Ovary (tissue), 9 donors: ENCODE measurements around the gene SLITRK6. TPM values are rescaled to one million over a fixed set of nuclear protein-coding genes. Genes with fewer than 3 reads are reported as not detected.
"Not testable (repeated sequence)": the region's sequence is repeated elsewhere in the genome, so short reads cannot be mapped to it uniquely, and the experiment has no call there.

Experiments used
- DNase-seq, 5 donors: peaks; one replicate each; pipeline ENCODE4 v3.0.0-alpha.2; 2019 to 2020
- H3K27ac ChIP-seq, 2 donors: fragments of 200-600 bp; one replicate each; pipeline versions ENCODE4 v1.5.1 to v1.8.0; 2019 to 2022
- H3K27me3 ChIP-seq: fragments of 200-600 bp; one replicate; pipeline ENCODE4 v1.8.0; 2022
- H3K36me3 ChIP-seq: fragments of 200-600 bp; sonication (generic); one replicate; pipeline ENCODE4 v1.5.1; 2019
- H3K4me1 ChIP-seq: one replicate; pipeline ENCODE4 v1.8.1; 2013; ENCODE audit warnings: mild to moderate bottlenecking, moderate library complexity; ENCODE audit not compliant: insufficient read depth
- H3K4me3 ChIP-seq: fragments of 200-600 bp; sonication (generic); one replicate; pipeline ENCODE4 v1.5.1; 2017
- H3K9me3 ChIP-seq, 2 donors: fragments of 200-600 bp in 1 of 2; sonication (generic) in 1 of 2; one replicate each; pipeline versions ENCODE4 v1.5.1 to v1.8.1; 2013 to 2019; ENCODE audit warnings: mild to moderate bottlenecking in 1 of 2, moderate library complexity in 1 of 2
- CTCF ChIP-seq, 3 donors: fragments of 450-650 bp in 2 of 3; fragments of 200-600 bp in 1 of 3; IDR thresholded peaks; one replicate each; pipeline versions ENCODE4 v1.5.1 to v1.8.0; 2016 to 2022; ENCODE audit warnings: antibody characterized with exemption in 3 of 3, mild to moderate bottlenecking in 1 of 3
- EP300 ChIP-seq: sonication (generic); formaldehyde crosslinking; IDR thresholded peaks from one replicate; pipeline ENCODE4 v1.6.1; 2017; ENCODE audit warnings: antibody characterized with exemption
- POLR2A ChIP-seq: fragments of 450-650 bp; IDR thresholded peaks from one replicate; pipeline ENCODE4 v1.6.1; 2017; ENCODE audit warnings: antibody characterized with exemption, mild to moderate bottlenecking, moderate library complexity
- WGBS, 3 donors: extraction: QIAGEN DNeasy Blood & Tissue Kit in 1 of 3; methylation state at CpG; one replicate each; pipeline versions ENCODE4 v1.1.5 to v1.1.7; 2013 to 2017; 5-methylcytosine and 5-hydroxymethylcytosine counted together
- intact Hi-C, 4 donors: fragments of 100-400 bp; cut with DNase I; formaldehyde crosslinking; loops; one replicate each; pipeline versions ENCODE4 v1.11.0 to v1.15.1; 2022 to 2023
- polyA plus RNA-seq, 2 donors: library from polyadenylated mRNA; stranded (reverse); fragments of 200-250 nt in 1 of 2; fragments of 350-450 nt in 1 of 2; fragmentation: Illumina TruSeq in 1 of 2; extraction: RNeasy Lipid Tissue Mini Kit (QIAGEN cat#74804) in 1 of 2; gene quantifications; one replicate each; pipeline ENCODE4 v1.2.3, GENCODE V29; 2013 to 2014
- total RNA-seq, 7 donors: library from RNA; depleted of rRNA in 2 of 7; stranded (reverse); fragments of >200 nt in 2 of 7; fragmentation: NEBNext Ultra II Directional in 3 of 7; extraction: Animal tissue kit (Norgen Biotek cat#: 25700) in 3 of 7; gene quantifications; one replicate each; pipeline versions ENCODE4 v1.1.0 to v1.2.4, GENCODE V29; 2016 to 2023
- donor health status: DM: no; HTN: no; CAD: no; lungs with moderate emphysema.
- donor health status: DM: no; HTN: no; CAD: no.
- donor health status: Bipolar disorder and iron deficiency.
- donor health status: DM: yes; HTN: yes; CAD: no.
- donor health status: DM: no; HTN: no; CAD: no.
- donor health status: DM: yes; HTN: yes; CAD: no.

SLITRK6 gene
- total and polyA plus RNA-seq, 9 donors, result 0.13 to 0.69 (median 0.27) TPM; not detected in 4

GRCh38 chr13:85785205-85785604 lies 14.0 kb downstream of the SLITRK6 start:
- WGBS, 3 donors, result 84 to 86% (median 84%) methylated on average over 3 of the region's 3 CpGs
- intact Hi-C loops, result no loop called here
- Histone ChIP-seq H3K4me3 (no peak overlapping the region), H3K27me3 (no peaks in the 10 kb centered on the region), H3K36me3 (no peaks in the 10 kb centered on the region), H3K9me3 (no peaks in the 10 kb centered on the region), H3K4me1 (no peaks in the 10 kb centered on the region), H3K27ac (no peak overlapping the region)
- no peak for DNase-seq
- TF ChIP-seq POLR2A, result no peak
- TF ChIP-seq CTCF (IDR thresholded peaks at IDR 0.05), result no peak
- no peak for TF ChIP-seq EP300

GRCh38 chr13:85772367-85772766 lies 26.9 kb downstream of the SLITRK6 start:
- H3K4me3 ChIP-seq, result no peak overlapping the region
- TF ChIP-seq CTCF (IDR thresholded peaks at IDR 0.05) (no peak), EP300 (no peak), POLR2A (no peak)
- WGBS, 3 donors, result 85 to 89% (median 88%) methylated on average over 3 of the region's 3 CpGs
- H3K27me3 ChIP-seq, result no peaks in the 10 kb centered on the region
- no peaks in the 10 kb centered on the region for H3K9me3 ChIP-seq
- H3K4me1 ChIP-seq, result no peaks in the 10 kb centered on the region
- intact Hi-C loops, result no loop called here
- H3K27ac ChIP-seq, result no peak overlapping the region
- no peaks in the 10 kb centered on the region for H3K36me3 ChIP-seq
- no peak for DNase-seq

- intact Hi-C loops, result no loop called here
- Histone ChIP-seq H3K4me3 (no peak overlapping the region), H3K36me3 (no peaks in the 10 kb centered on the region), H3K27me3 (no peaks in the 10 kb centered on the region), H3K9me3 (no peaks in the 10 kb centered on the region), H3K4me1 (no peaks in the 10 kb centered on the region), H3K27ac (no peak overlapping the region)
- no peak for TF ChIP-seq CTCF (IDR thresholded peaks at IDR 0.05)
- TF ChIP-seq POLR2A, result no peak
- no peak for TF ChIP-seq EP300
- no peak for DNase-seq
- WGBS, 3 donors, result 74 to 76% (median 74%) methylated on average over 1 of the region's 1 CpG
Measured at GRCh38 chr13:85771856-85772255, 27.4 kb downstream of the SLITRK6 start.

- Histone ChIP-seq H3K27ac (no peak overlapping the region), H3K9me3 (no peaks in the 10 kb centered on the region), H3K4me1 (no peaks in the 10 kb centered on the region), H3K4me3 (no peak overlapping the region), H3K36me3 (no peaks in the 10 kb centered on the region), H3K27me3 (no peaks in the 10 kb centered on the region)
- TF ChIP-seq CTCF (IDR thresholded peaks at IDR 0.05) (no peak), EP300 (no peak), POLR2A (no peak)
- DNase-seq, result no peak
- intact Hi-C loops, result no loop called here
Measured at GRCh38 chr13:85768946-85769345, 30.3 kb downstream of the SLITRK6 start.

GRCh38 chr13:85755123-85755522 lies 44.1 kb downstream of the SLITRK6 start:
- WGBS, 3 donors, result 6 to 37% (median 24%) methylated on average over 2 of the region's 2 CpGs
- Histone ChIP-seq H3K4me1 (no peaks in the 10 kb centered on the region), H3K4me3 (no peak overlapping the region), H3K9me3 (no peaks in the 10 kb centered on the region), H3K27ac (no peak overlapping the region), H3K27me3 (no peaks in the 10 kb centered on the region), H3K36me3 (no peaks in the 10 kb centered on the region)
- intact Hi-C loops, result no loop called here
- TF ChIP-seq CTCF (IDR thresholded peaks at IDR 0.05), result no peak
- no peak for TF ChIP-seq EP300
- no peak for DNase-seq

- H3K27me3 ChIP-seq, H3K4me3 ChIP-seq, H3K4me1 ChIP-seq, H3K9me3 ChIP-seq, H3K36me3 ChIP-seq, H3K27ac ChIP-seq, intact Hi-C loops, DNase-seq: not testable (repeated sequence)
- 68 to 85% (median 73%) methylated on average over 11 of the region's 11 CpGs for WGBS, 3 donors
Measured at GRCh38 chr13:85743201-85743770, 55.9 kb downstream of the SLITRK6 start.
